Posterior vena cava (tissue), 2 donors: ENCODE results near the gene CHRM1. TPM values are rescaled to one million over a fixed set of nuclear protein-coding genes. Genes with fewer than 3 reads are reported as not detected.
"Not testable (repeated sequence)": the region's sequence is repeated elsewhere in the genome, so short reads cannot be mapped to it uniquely, and the experiment has no call there.

ENCODE experiments used
- DNase-seq: peaks from one replicate; pipeline ENCODE4 v3.0.0-alpha.2; 2020; ENCODE audit warnings: low spot score
- intact Hi-C, 2 donors: fragments of 100-400 bp; cut with DNase I; formaldehyde crosslinking; loops; one replicate each; pipeline versions ENCODE4 v1.14.1 to v1.14.2; 2022 to 2023
- long read RNA-seq, 2 donors: library from polyadenylated mRNA; unstranded; transcript quantifications; one replicate each; pipeline ENCODE4 v2.0.0, GENCODE V29; 2020 to 2021
- total RNA-seq, 2 donors: library from RNA; stranded (reverse); fragmentation: NEBNext Ultra II Directional; extraction: Animal tissue kit (Norgen Biotek cat#: 25700); gene quantifications; one replicate each; pipeline ENCODE4 v1.2.1, GENCODE V29; 2021
- donor health status: DM: yes; HTN: yes; CAD: no.
- donor health status: DM: yes; HTN: yes; CAD: no.

The CHRM1 gene
- total RNA-seq, result not detected
- long read RNA-seq, donor 1, result 0 reads
- long read RNA-seq, donor 2, result 0 reads

GRCh38 chr11:62921201-62921572 lies at the start of gene CHRM1:
TSS of gene CHRM1 (minus strand) at chr11:62921363. CDS start at chr11:62911100, 10,263 bp downstream.
- intact Hi-C loops, result no loop called here

GRCh38 chr11:62965574-62965973 lies 44.4 kb upstream of the CHRM1 start:
- intact Hi-C loops, result no loop called here
- DNase-seq, result no peak

More at GRCh38 chr11:62921201-62921572, at the start of gene CHRM1:
- no peak for DNase-seq

GRCh38 chr11:62962391-62962790 lies 41.2 kb upstream of the CHRM1 start:
- intact Hi-C loops, result no loop called here
- DNase-seq, result no peak

GRCh38 chr11:62961017-62961570 lies 39.9 kb upstream of the CHRM1 start:
- intact Hi-C loops, result no loop called here
- DNase-seq, result no peak

- no peak for DNase-seq
- intact Hi-C loops, result no loop called here
Observed at GRCh38 chr11:62959422-62959980, 38.3 kb upstream of the CHRM1 start.

- intact Hi-C loops, result no loop called here
- no peak for DNase-seq
Observed at GRCh38 chr11:62958547-62959421, 37.6 kb upstream of the CHRM1 start.

- DNase-seq, result no peak
Observed at GRCh38 chr11:62957147-62957546, 36.0 kb upstream of the CHRM1 start.

GRCh38 chr11:62954478-62954877 lies 33.3 kb upstream of the CHRM1 start:
- intact Hi-C loops, result no loop called here
- no peak for DNase-seq

More at GRCh38 chr11:62957147-62957546, 36.0 kb upstream of the CHRM1 start:
- intact Hi-C loops, result no loop called here

GRCh38 chr11:62953811-62954210 lies 32.6 kb upstream of the CHRM1 start:
- no peak for DNase-seq

GRCh38 chr11:62948765-62949320 lies 27.7 kb upstream of the CHRM1 start:
- intact Hi-C loops, result no loop called here
- no peak for DNase-seq

More at GRCh38 chr11:62953811-62954210, 32.6 kb upstream of the CHRM1 start:
- intact Hi-C loops, result no loop called here

- intact Hi-C loops, result not testable (repeated sequence)
Observed at GRCh38 chr11:62945538-62945937, 24.4 kb upstream of the CHRM1 start.

GRCh38 chr11:62937528-62937927 lies 16.4 kb upstream of the CHRM1 start:
- DNase-seq, intact Hi-C loops: not testable (repeated sequence)

More at GRCh38 chr11:62945538-62945937, 24.4 kb upstream of the CHRM1 start:
- not testable (repeated sequence) for DNase-seq

- intact Hi-C loops, result no loop called here
- no peak for DNase-seq
Observed at GRCh38 chr11:62934496-62934785, 13.3 kb upstream of the CHRM1 start.

GRCh38 chr11:62933750-62934495 lies 12.8 kb upstream of the CHRM1 start:
- intact Hi-C loops, result no loop called here
- DNase-seq, result peak; percentile 70

- DNase-seq, result peak; percentile 44
- intact Hi-C loops, result no loop called here
Observed at GRCh38 chr11:62933285-62933684, 12.1 kb upstream of the CHRM1 start.

GRCh38 chr11:62931499-62932278 lies 10.5 kb upstream of the CHRM1 start:
- intact Hi-C loops, result no loop called here
- DNase-seq, result peak; percentile 3

- no peak for DNase-seq
- intact Hi-C loops, result no loop called here
Observed at GRCh38 chr11:62930666-62931065, 9.5 kb upstream of the CHRM1 start.

GRCh38 chr11:62930157-62930556 lies 9.0 kb upstream of the CHRM1 start:
- intact Hi-C loops, result no loop called here
- no peak for DNase-seq

GRCh38 chr11:62928011-62928410 lies 6.8 kb upstream of the CHRM1 start:
- peak; percentile 49 for DNase-seq
- intact Hi-C loops, result no loop called here
